ENCODE data around the gene GLB1L.

Gene GLB1L

GRCh38 chr2:219248845-219249202, 3.6 kb upstream of the GLB1L start:
- DNase-seq (ENCODE audit: low read depth), result no peak
- TF ChIP-seq CTCF (IDR thresholded peaks at IDR 0.05; ENCODE audit: low read length, missing control alignments), result no peak
- H3K4me3 ChIP-seq (replicated peaks; ENCODE audit: low read depth, low read length), result peak overlapping the region; percentile 17

- no peak for DNase-seq (ENCODE audit: low read depth)
- no peak for TF ChIP-seq CTCF (IDR thresholded peaks at IDR 0.05; ENCODE audit: low read length, missing control alignments)
- H3K4me3 ChIP-seq (replicated peaks; ENCODE audit: low read depth, low read length), result no peak overlapping the region
Measured at GRCh38 chr2:219247678-219248642, 2.7 kb upstream of the GLB1L start.

GRCh38 chr2:219246559-219246958, 1.3 kb upstream of the GLB1L start:
- peak overlapping the region; percentile 93 for H3K4me3 ChIP-seq (replicated peaks; ENCODE audit: low read depth, low read length)
- TF ChIP-seq CTCF (IDR thresholded peaks at IDR 0.05; ENCODE audit: low read length, missing control alignments), result no peak
- DNase-seq (ENCODE audit: low read depth), result no peak

GRCh38 chr2:219245899-219246230, 621 bp upstream of the GLB1L start:
- peak overlapping the region; percentile 93 for H3K4me3 ChIP-seq (replicated peaks; ENCODE audit: low read depth, low read length)
- TF ChIP-seq CTCF (IDR thresholded peaks at IDR 0.05; ENCODE audit: low read length, missing control alignments), result no peak
- DNase-seq (ENCODE audit: low read depth), result no peak

GRCh38 chr2:219244789-219245147, 476 bp downstream of the GLB1L start:
- H3K4me3 ChIP-seq (replicated peaks; ENCODE audit: low read depth, low read length), result peak overlapping the region; percentile 93
- no peak for TF ChIP-seq CTCF (IDR thresholded peaks at IDR 0.05; ENCODE audit: low read length, missing control alignments)
- DNase-seq (ENCODE audit: low read depth), result no peak

- DNase-seq (ENCODE audit: low read depth), result peak; percentile 31
- peak overlapping the region; percentile 40 for H3K4me3 ChIP-seq (replicated peaks; ENCODE audit: low read depth, low read length)
Measured at GRCh38 chr2:219243291-219243761, 1.9 kb downstream of the GLB1L start.

More at GRCh38 chr2:219243291-219243761, 1.9 kb downstream of the GLB1L start:
- no peak for TF ChIP-seq CTCF (IDR thresholded peaks at IDR 0.05; ENCODE audit: low read length, missing control alignments)
